GM18861 (cell line): Measurements from ENCODE around the gene AADACL4.

Experiments used
- ATAC-seq: cut with Tn5 transposase; IDR thresholded peaks from one replicate; pipeline ENCODE4 v1.9.1; 2021; ENCODE audit not compliant: unreplicated experiment

Gene AADACL4

DNA sequence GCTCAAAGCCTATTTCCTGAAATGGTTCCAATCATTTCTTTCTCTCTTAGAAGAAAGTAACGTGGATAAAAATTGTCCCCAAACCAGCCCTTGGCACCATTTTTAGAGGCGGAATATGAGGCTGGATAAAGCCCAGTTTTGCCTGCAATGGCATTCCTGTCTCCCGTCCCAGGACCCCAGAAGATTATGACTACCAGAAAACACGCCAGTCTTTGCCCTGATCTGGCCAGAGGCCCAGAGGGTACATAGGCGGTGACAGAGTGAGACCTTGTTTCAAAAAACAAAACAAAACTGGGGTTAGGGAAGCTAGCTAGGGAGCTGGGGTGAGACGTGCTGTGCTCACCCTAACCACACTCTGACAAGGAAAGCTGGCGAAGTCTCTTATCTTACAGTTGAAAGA lies at the start of gene AADACL4:
Gene AADACL4, plus strand, starts transcription at position 301 of the 400 bp plus-strand sequence. CDS start 462 bp downstream, outside the sequence.
- ATAC-seq: no peak

DNA sequence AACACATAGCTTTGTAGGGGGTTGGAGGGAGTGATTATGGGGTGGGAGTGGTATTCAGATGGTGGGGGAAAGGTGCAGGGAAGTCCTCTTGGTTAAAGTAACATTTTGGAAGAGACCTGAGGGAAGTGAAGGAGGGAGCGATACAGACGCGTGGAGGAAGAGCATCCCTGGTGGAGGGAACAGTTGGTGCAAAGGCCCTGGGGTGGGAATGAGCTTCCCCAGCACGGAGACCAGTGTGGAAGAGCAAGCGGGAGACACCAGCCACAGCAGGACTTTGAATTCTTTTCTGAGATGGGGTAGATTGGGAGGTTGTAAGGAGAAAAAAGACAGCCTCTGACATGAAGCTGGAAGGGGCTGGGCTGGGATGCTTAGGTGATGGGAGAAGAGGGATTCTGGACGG lies 49.4 kb upstream of the AADACL4 start:
- ATAC-seq: no peak

DNA sequence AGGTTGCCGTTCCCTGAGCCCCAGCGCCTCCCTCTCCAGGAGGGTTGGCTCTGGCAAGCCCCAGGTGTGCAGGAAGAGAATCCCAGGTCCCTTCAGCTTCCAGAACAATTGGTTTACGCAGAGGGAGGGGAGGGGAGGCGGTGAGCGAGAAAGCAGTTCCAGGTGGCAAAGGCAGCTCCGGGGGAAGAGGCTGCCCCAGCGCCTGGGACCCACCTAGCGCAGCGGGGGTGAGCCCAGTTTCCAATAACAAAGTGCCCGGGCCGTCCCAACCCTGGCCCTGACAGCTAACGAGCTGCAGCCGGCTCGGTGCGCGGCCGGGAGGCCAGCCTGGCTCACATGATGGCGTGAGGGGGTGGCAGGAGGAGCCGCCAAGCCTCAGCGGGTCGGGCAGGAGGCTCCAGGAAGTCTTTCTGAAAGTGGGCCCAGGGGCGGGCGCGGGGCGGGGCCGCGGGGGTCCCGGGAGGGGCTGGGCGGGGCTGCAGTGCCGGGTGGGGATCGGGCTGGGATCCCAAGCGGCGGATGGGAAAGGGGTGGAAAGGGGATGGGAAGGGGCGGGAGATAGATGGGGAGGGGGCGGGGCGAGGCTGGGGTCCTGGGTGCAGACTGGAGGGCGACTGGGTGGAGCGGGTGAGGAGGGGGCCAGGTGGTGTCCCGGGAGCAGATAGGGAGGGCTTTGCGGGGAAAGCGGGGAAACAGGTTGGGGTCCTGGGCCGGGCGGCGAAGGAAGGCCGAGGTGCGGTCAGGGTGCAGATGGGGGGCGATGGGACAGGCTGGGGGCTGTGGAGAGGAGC lies 48.7 kb upstream of the AADACL4 start:
- ATAC-seq: no peak

DNA sequence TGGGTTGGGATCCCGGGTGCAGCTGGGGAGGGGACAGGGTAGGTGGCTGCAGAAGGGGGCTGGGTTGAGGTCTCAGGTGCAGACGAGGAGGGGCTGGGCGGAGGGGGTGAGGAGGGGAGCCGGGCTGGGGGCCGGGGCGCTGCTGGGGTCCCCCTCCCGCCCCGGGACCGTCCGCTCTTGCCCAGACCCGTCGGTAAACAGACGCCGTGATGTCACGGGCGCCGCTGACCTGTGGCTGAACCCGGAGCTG lies 48.2 kb upstream of the AADACL4 start:
- no peak for ATAC-seq

DNA sequence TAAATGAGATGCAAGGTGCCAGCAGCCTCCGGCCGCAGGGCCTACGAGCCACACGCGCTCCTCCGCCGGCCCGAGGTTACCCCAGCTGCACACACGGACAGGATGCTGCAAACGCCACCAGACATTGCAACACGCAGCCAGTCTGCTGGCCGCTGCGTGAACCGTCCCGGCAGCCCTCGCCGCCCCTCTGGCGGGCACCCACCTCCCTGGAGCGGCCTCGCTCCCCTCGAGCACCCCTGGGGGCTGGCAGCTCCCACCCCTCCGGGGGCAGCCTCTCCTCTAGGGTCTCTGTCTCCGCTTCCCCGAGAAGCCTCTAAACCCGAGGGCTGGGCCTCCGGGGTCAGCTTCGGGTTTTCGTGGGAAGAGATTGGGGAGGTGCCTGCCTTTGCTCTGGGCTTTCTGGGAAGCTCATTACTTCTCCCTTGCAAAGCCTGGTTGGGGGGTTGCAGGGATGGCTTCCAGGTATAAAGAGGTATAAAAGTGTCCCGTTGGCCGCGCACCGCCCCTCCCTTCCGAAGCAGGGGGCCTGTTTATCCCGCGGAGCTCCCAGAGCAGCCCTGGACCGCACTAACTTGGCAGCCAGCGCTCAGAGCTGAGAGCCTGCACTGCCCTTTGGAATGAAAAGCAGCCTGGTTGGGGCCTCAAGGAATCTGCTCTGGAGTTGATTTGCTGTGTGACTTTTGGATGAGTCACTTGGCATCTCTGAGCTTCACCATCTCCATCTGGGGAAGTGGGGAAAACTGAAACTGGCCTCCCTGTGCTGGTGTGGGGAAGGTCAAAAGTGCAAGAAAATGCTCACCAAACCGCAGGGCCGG lies 47.7 kb upstream of the AADACL4 start:
- no peak for ATAC-seq

DNA sequence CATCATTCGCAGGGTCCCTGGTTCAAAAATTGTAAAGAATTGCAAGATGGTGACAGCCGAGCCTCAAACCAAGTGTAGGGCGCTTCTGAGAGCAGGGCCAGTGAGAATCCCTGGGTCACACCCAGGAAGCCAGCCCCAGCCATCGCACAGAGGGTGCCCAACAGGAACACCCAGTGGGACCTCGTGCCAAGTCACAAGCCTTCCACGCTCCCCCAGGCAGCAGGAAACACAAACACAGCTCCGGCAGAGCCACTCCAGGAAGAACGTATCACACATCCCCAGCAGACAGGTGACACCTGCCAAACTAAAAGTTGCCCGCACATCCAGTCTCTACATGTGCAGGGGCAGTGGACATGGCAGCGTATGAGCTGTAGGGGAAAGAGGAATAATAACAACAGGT lies 46.1 kb upstream of the AADACL4 start:
- no peak for ATAC-seq

DNA sequence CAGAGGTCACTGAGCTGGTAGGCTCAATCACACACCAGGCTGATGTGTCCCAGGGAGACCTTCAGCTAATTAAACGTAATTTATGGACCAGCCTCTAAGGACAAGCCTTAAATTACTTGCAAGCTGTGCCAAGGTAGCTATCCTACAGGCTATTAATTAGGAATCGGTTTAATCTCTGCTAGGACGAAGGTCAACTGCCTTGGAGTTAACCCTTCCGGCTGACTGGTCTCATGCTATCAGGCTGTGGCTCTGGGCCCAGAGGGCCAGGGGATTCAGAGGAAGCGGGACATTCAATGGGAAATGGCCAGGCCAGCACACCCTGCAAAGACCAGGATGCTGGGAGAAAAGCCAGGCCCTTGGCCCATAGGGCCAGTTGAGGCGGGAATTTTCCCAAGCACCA lies 44.9 kb upstream of the AADACL4 start:
- no peak for ATAC-seq

- no peak for ATAC-seq
These were observed 44.2 kb upstream of the AADACL4 start for GRCh38 chr1:12599657-12600056.

- no peak for ATAC-seq
These were observed 43.5 kb upstream of the AADACL4 start for GRCh38 chr1:12600335-12600734.

DNA sequence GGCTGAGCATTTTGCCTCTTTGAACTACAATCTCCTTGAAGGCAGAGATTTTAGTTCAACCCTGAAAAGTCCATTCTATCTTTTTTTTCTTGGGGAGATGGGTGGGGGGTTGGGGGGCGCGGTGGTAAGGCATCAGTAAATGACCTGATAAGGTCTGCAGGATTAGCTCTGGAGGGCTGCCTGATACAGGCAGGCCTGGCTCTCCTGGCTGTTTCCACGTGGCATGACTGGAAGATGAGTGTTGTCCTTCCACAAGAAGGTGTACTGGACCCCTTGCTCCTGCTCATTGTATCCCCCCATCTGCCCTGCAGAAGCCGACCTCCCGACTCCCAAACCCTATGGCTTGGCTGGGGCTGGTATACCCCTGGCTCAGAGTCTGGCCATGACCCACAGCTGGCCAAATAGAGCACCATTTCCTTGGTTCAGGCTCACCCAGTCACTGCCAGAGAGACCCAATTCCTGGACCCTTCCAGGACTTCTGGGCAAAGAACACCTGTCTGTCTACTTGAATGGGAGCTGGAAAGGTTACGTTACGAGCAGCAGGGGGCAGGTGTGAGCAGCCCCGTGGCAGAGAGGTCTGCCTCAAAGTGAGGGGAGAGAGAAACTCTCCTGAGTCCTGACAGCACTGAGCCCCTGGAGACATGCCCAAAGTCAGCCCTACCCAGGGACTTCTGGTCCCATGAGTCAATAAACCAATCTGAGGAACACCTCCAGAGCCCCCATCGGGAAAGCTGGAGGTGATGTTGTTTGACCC lies 42.8 kb upstream of the AADACL4 start:
- no peak for ATAC-seq

- ATAC-seq: no peak
These were observed 41.9 kb upstream of the AADACL4 start for GRCh38 chr1:12601700-12602658.

GRCh38 chr1:12602659-12603024 lies 41.2 kb upstream of the AADACL4 start:
- no peak for ATAC-seq

GRCh38 chr1:12603224-12603623 lies 40.7 kb upstream of the AADACL4 start:
- ATAC-seq: no peak

DNA sequence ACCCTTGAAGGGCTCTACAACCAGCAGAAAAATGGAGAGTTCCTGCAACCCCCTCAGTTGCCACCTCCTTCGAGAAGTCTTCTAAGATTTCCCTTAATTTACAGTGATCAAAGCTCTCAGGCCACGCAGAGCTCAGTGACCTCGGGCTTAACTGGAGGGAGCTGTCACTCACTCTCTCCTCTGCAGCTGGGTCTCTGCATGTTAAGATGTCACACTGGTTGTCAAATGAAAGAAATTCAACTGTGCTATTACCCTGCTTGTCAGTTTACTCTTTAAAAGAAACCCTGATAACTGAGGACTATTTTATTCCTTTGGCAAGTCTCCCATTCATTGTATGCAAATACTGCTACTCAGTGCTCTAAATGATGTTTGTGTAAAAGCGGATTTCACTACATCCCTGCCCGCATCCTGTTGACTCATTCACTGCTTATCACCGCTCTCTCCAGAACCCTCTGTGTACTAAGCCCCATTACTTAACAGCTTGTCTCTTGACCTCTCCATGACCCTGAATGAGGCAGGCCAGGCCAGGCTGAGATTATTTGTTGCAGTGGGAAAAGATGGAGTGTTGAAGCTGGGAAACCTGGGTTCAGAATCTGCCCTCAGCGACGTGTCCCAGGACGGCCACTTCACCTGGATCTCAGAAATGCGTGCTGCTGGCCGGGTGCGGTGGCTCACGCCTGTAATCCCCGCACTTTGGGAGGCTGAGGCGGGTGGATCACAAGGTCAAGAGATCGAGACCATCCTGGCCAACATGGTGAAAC lies 39.6 kb upstream of the AADACL4 start:
- ATAC-seq: no peak

DNA sequence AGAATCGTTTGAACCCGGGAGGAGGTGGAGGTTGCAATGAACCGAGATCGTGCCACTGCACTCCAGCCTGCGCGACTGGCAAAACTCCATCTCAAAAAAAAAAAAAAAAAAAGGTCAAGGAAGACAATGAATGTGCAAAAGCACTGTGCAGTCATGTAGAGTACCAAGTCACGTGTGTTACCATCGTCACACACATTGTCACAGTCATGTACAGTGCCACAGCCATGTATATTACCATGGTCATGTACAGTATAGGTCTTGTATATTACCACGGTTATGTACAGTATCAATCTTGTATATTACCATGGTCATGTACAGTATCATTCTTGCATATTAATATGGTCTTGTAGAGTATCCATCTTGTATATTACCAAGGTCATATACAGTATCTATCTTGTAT lies 38.9 kb upstream of the AADACL4 start:
- ATAC-seq: no peak

DNA sequence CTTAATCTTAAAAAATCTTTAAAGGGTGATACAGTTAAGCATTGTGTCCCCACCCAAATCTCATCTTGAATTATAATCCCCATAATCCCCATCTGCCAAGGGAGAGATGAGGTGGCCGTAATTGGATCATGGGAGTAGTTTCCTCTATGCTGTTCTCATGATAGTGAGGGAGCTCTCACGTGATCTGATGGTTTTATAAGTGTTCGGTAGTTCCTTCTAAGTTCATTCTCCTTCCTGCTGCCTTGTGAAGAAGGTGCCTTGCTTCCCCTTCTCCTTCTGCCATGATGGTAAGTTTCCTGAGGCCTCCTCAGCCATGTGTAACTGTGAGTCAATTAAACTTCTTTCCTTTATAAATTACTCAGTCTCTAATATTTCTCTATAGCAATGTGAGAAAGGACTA lies 36.6 kb upstream of the AADACL4 start:
- ATAC-seq: no peak

DNA sequence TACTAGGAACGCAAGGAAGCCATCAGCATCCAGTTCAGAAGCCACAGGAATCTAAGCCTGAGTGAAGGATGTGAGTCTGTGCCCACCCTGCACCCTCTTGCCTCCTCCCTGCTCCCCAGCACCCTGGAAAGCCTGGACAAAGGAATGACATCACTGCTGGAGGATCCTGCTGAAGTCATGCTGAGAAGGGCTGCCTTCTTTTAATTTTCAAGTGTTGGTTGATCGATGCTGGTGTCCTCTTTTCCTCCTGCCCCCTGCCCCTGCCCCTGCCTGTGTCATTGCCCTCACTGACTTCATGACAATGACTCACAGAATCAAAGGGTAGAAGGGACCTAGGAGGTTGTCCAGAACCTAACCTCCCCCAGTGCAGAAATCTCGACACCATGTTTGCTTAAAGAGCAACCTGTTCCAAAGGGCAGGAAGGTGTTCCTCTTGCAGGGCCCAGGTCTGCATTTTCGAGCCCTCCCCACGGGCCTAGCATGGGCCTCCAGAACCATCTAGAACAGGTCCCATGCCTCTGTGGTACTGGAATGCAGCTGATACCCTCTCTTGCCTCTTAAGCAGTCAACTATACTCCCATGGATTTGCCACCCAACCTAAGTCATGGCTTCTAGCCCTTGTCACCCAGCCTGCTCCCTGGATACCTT lies 35.5 kb upstream of the AADACL4 start:
- ATAC-seq: no peak

DNA sequence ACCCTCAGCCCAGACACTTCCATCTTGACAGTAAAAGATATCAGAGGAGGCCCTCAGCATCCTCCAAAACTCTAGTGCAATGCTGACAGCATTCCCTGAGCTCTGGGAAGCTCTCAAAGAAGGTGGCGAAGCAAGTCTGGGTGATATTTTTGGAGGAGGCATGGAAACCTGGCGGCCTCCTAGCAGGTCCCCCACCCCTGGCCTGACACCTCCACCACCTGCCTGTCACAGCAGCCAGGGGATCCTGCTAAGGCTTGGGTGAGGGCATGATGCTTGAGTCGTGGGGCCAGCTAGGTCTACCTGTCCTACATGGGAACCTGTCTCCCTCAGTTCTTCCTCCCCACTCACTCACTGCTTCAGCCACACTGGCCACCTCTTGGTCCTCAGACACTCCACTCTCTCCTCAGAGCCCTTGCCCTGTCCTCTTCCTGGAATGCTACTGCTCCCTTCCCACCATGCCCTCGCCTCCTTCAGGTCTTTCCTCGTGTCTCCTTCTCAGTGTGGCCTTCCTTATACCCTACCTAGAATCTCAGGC lies 34.3 kb upstream of the AADACL4 start:
- no peak for ATAC-seq

- ATAC-seq: no peak
These were observed 33.5 kb upstream of the AADACL4 start for GRCh38 chr1:12610305-12610935.
